Mesothelial cell of epicardium (in vitro differentiated cells): ENCODE data around the gene ATPAF1. TPM values are rescaled to one million over a fixed set of nuclear protein-coding genes. Genes with fewer than 3 reads are reported as not detected.
A peak's percentile ranks its signal among the peaks of the same experiment; 100 is the strongest.

ENCODE experiments used
- DNase-seq, 2 experiments: peaks; one replicate each; pipeline ENCODE4 v3.0.0; 2021; ENCODE audit warnings: low spot score in 2 of 2; ENCODE audit not compliant: unreplicated experiment in 2 of 2
- H3K27ac Mint-ChIP-seq: 2 replicates; pipeline ENCODE4 v1.8.0; 2021; ENCODE audit warnings: mixed read lengths
- H3K27me3 Mint-ChIP-seq: 2 replicates; pipeline ENCODE4 v1.8.0; 2021; ENCODE audit warnings: low read depth, mixed read lengths
- H3K36me3 Mint-ChIP-seq: 2 replicates; pipeline ENCODE4 v1.8.0; 2021; ENCODE audit warnings: mixed read lengths
- H3K4me1 Mint-ChIP-seq: 2 replicates; pipeline ENCODE4 v1.8.0; 2021; ENCODE audit warnings: mixed read lengths
- H3K4me3 Mint-ChIP-seq: 2 replicates; pipeline ENCODE4 v1.8.0; 2021; ENCODE audit warnings: mild to moderate bottlenecking, moderate library complexity, mixed read lengths
- H3K9me3 Mint-ChIP-seq: 2 replicates; pipeline ENCODE4 v1.8.0; 2021; ENCODE audit warnings: mixed read lengths
- total RNA-seq: library from RNA; stranded (reverse); gene quantifications from 3 replicates; pipeline ENCODE4 v1.2.1, GENCODE V29; 2021
- TF ChIP-seq, protein P1 (sequence below): fragments of 200-600 bp; sonication (generic); IDR thresholded peaks from one replicate; pipeline ENCODE4 v1.5.0; 2021; ENCODE audit warnings: antibody characterized with exemption; ENCODE audit not compliant: unreplicated experiment

The ATPAF1 gene
- total RNA-seq, 1 donor from 2014 or later = 38.4 TPM

- peaks cover 25% of the 10 kb centered on the region for H3K36me3 Mint-ChIP-seq
- no peak overlapping the region for H3K4me3 Mint-ChIP-seq
- peak; percentile 45 to 71 for DNase-seq
- H3K27me3 Mint-ChIP-seq = no peaks in the 10 kb centered on the region
- H3K27ac Mint-ChIP-seq = peak overlapping the region; percentile 90
- peaks cover 64% of the 10 kb centered on the region for H3K4me1 Mint-ChIP-seq
- TF ChIP-seq, protein P1, sequence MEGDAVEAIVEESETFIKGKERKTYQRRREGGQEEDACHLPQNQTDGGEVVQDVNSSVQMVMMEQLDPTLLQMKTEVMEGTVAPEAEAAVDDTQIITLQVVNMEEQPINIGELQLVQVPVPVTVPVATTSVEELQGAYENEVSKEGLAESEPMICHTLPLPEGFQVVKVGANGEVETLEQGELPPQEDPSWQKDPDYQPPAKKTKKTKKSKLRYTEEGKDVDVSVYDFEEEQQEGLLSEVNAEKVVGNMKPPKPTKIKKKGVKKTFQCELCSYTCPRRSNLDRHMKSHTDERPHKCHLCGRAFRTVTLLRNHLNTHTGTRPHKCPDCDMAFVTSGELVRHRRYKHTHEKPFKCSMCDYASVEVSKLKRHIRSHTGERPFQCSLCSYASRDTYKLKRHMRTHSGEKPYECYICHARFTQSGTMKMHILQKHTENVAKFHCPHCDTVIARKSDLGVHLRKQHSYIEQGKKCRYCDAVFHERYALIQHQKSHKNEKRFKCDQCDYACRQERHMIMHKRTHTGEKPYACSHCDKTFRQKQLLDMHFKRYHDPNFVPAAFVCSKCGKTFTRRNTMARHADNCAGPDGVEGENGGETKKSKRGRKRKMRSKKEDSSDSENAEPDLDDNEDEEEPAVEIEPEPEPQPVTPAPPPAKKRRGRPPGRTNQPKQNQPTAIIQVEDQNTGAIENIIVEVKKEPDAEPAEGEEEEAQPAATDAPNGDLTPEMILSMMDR = no peak
- no peaks in the 10 kb centered on the region for H3K9me3 Mint-ChIP-seq
Measured at GRCh38 chr1:46687093-46687659, 19.0 kb upstream of the ATPAF1 start.

DNA sequence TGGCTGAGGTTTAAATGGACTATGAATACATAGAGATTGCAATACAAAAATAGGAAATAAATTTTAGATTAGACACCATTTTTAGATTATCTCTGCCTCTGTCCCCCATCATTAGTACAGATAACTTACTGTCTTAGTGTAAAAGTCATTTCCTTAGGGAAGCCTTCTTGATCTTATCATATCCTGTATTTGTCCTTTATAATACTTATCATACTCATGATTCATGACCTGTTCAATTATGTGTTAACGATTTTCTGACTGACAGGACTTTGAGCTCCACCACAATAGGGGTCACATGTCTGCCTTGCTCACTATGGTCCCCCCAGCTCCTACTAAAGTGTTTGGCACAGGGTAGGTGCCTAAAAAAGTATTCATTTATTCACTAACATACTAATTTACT, 18.1 kb upstream of the ATPAF1 start:
- Mint-ChIP-seq H3K36me3 (peaks cover 26% of the 10 kb centered on the region), H3K27ac (peak overlapping the region; percentile 90), H3K27me3 (no peaks in the 10 kb centered on the region), H3K4me3 (no peak overlapping the region), H3K4me1 (peaks cover 55% of the 10 kb centered on the region), H3K9me3 (no peaks in the 10 kb centered on the region)
- DNase-seq = no peak
- TF ChIP-seq, protein P1 = no peak

DNA sequence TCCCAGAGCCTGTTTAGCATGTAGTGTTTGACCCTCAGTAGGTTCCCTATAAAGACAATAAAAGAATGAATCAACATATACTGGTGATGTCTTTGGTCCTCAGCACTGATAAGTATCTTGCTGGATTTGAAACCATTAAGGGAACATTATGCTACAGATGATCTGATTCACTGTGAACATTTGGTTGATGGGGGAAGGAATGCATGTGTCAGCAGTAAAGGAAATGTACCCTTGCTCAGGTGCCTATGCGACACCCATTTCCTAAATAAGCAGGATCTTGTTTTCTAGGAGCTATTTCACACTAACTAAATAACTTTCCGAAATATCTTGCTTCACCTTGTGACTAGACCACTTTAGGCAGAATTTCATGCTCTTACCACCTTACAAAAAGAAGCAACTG, 16.5 kb upstream of the ATPAF1 start:
- Mint-ChIP-seq H3K36me3 (peaks cover 33% of the 10 kb centered on the region), H3K27me3 (no peaks in the 10 kb centered on the region), H3K9me3 (peaks cover 4% of the 10 kb centered on the region)

DNA sequence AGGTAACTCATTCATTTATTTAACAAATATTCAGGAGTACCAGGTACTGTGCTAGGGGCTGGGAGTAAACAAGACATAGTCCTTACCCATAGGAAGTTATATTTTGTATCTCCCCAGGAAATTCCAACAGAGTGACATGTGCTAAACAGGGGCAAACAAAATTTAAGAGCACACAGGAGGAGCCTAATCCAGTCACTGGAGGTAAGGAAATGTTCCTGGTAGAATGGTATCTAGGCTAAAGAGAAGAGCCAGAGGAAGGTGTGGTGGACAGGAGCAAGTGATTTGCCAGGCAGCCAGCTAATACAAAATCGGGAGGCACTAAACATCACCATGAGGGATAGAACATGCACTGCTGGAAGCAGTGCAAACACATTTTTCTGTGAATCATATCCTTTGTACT, 13.9 kb upstream of the ATPAF1 start:
- no peak overlapping the region for H3K27ac Mint-ChIP-seq
- TF ChIP-seq, protein P1 = no peak
- no peak overlapping the region for H3K4me3 Mint-ChIP-seq
- no peak for DNase-seq
- H3K9me3 Mint-ChIP-seq = peaks cover 4% of the 10 kb centered on the region
- no peaks in the 10 kb centered on the region for H3K27me3 Mint-ChIP-seq
- peaks cover 40% of the 10 kb centered on the region for H3K36me3 Mint-ChIP-seq
- peaks cover 15% of the 10 kb centered on the region for H3K4me1 Mint-ChIP-seq

More for the DNA sequence above, 16.5 kb upstream of the ATPAF1 start:
- TF ChIP-seq, protein P1 = no peak
- Mint-ChIP-seq H3K27ac (no peak overlapping the region), H3K4me3 (no peak overlapping the region), H3K4me1 (peaks cover 41% of the 10 kb centered on the region)
- no peak for DNase-seq

- no peak for DNase-seq
- TF ChIP-seq, protein P1 = no peak
- Mint-ChIP-seq H3K4me1 (peaks cover 9% of the 10 kb centered on the region), H3K36me3 (peaks cover 42% of the 10 kb centered on the region), H3K27me3 (no peaks in the 10 kb centered on the region), H3K27ac (no peak overlapping the region), H3K9me3 (peaks cover 4% of the 10 kb centered on the region), H3K4me3 (no peak overlapping the region)
Measured at GRCh38 chr1:46681333-46682034, 13.3 kb upstream of the ATPAF1 start.
